Panc1 (cell line): ENCODE measurements around the gene ALKBH7. TPM values are rescaled to one million over a fixed set of nuclear protein-coding genes. Genes with fewer than 3 reads are reported as not detected.

Experiments
- ATAC-seq: fragments of 200-7000 bp; cut with Tn5 transposase; 2 replicates; pipeline ENCODE4 v1.9.1; 2020; ENCODE audit warnings: mild to moderate bottlenecking, moderate library complexity
- BruUV-seq: library from RNA; stranded (reverse); fragments of 400-500 nt; replicated peaks from 2 replicates; lab custom pipeline; 2021; lab: Mats Ljungman, UMichigan
- CTCF ChIA-PET: fragments of 300-600 bp; sonication (Branson Sonifier 250); formaldehyde crosslinking; loops from one replicate; lab custom pipeline; 2022; ENCODE audit warnings: antibody characterized with exemption; lab: Charles Lee
- POLR2A ChIA-PET: fragments of 300-600 bp; sonication (Branson Sonifier 250); formaldehyde crosslinking; loops from one replicate; lab custom pipeline; 2022; ENCODE audit warnings: antibody characterized with exemption; lab: Charles Lee
- DNase-seq: peaks from one replicate; pipeline ENCODE4 v3.0.0-alpha.2; 2010; ENCODE audit warnings: low read depth, low spot score
- H3K27ac ChIP-seq: 2 replicates; pipeline ENCODE4 v1.5.1; 2011; ENCODE audit warnings: mild to moderate bottlenecking, low read length, inconsistent platforms
- H3K27me3 ChIP-seq: fragments of 200-500 bp; sonication (Bioruptor generic); 2 replicates; pipeline ENCODE4 v1.6.0; 2014; ENCODE audit warnings: low read length, inconsistent platforms; ENCODE audit not compliant: control insufficient read depth, insufficient read depth
- H3K36me3 ChIP-seq: fragments of 200-500 bp; sonication (Bioruptor generic); 2 replicates; pipeline ENCODE4 v1.5.1; 2014; ENCODE audit warnings: inconsistent platforms, mild to moderate bottlenecking, low read length, moderate library complexity; ENCODE audit not compliant: control insufficient read depth, insufficient read depth
- H3K4me1 ChIP-seq: 2 replicates; pipeline ENCODE4 v1.5.1; 2011; ENCODE audit warnings: inconsistent platforms, mild to moderate bottlenecking, low read length, moderate library complexity; ENCODE audit not compliant: control insufficient read depth, insufficient read depth
- H3K4me3 ChIP-seq, 2 experiments: 2 replicates each; pipeline ENCODE4 v1.5.1; 2011 to 2012; ENCODE audit warnings: low read depth in 2 of 2, low read length in 2 of 2, mild to moderate bottlenecking in 2 of 2, inconsistent platforms in 1 of 2, moderate library complexity in 1 of 2
- H3K9me3 ChIP-seq: fragments of 200-500 bp; sonication (Bioruptor generic); 2 replicates; pipeline ENCODE4 v1.5.1; 2014; ENCODE audit warnings: low read depth, mild to moderate bottlenecking, inconsistent platforms, low read length, moderate library complexity; ENCODE audit not compliant: control insufficient read depth, insufficient read depth
- CTCF ChIP-seq: fragments of 450-650 bp; IDR thresholded peaks from 2 replicates; pipeline ENCODE4 v1.5.1; 2017; ENCODE audit warnings: mild to moderate bottlenecking
- POLR2AphosphoS5 ChIP-seq: IDR thresholded peaks from 2 replicates; pipeline ENCODE4 v1.6.1; 2012; ENCODE audit warnings: mild to moderate bottlenecking, low read depth, low read length, moderate library complexity
- REST ChIP-seq, 2 experiments: IDR thresholded peaks; 2 replicates each; pipeline ENCODE4 v1.6.1; 2011 to 2012; ENCODE audit warnings: low read depth in 2 of 2, control low read depth in 1 of 2, low read length in 1 of 2, mild to moderate bottlenecking in 1 of 2, moderate library complexity in 1 of 2; ENCODE audit not compliant: insufficient read depth in 1 of 2
- SIN3A ChIP-seq: IDR thresholded peaks from 2 replicates; pipeline ENCODE4 v1.6.1; 2012; ENCODE audit warnings: low read depth, mild to moderate bottlenecking, low read length, moderate library complexity, borderline replicate concordance; ENCODE audit not compliant: insufficient read depth
- TCF7L2 ChIP-seq: IDR thresholded peaks from 2 replicates; pipeline ENCODE4 v1.6.1; 2011; ENCODE audit warnings: mild to moderate bottlenecking, low read depth, low read length, inconsistent platforms
- in situ Hi-C: cut with HindIII; loops from 2 replicates; pipeline ENCODE4 v1.10.0; 2016; ENCODE audit warnings: low sequenced_read_pairs, low pct_unique_long_range_greater_than_20kb
- intact Hi-C: fragments of 100-400 bp; cut with micrococcal nuclease; formaldehyde crosslinking; loops from one replicate; pipeline ENCODE4 v1.10.0; 2022; ENCODE audit not compliant: unreplicated experiment
- total RNA-seq: library from RNA; stranded (reverse); gene quantifications from one replicate; pipeline ENCODE4 v1.2.1, GENCODE V29; 2021; ENCODE audit not compliant: unreplicated experiment

ALKBH7 gene
- total RNA-seq, 1 experiment from 2014 or later: 65.0 TPM

- TSS peak; percentile 95 for BruUV-seq
- CTCF ChIA-PET: no interaction called here
- Histone ChIP-seq H3K4me3 (no peak overlapping the region), H3K27ac (no peak overlapping the region), H3K4me1 (peaks cover 2% of the 10 kb centered on the region; the same call in 1 of the 2 replicates), H3K36me3 (no peaks in the 10 kb centered on the region), H3K27me3 (no peaks in the 10 kb centered on the region), H3K9me3 (no peaks in the 10 kb centered on the region)
- ATAC-seq: no peak
- intact Hi-C loops (no loop called here), in situ Hi-C loops (no loop called here)
- no peak for DNase-seq
- POLR2A ChIA-PET: no interaction called here
- no peak for TF ChIP-seq TCF7L2
These were observed 8.6 kb downstream of the ALKBH7 start for GRCh38 chr19:6381030-6381750.

- H3K27me3 ChIP-seq: no peaks in the 10 kb centered on the region
- no peak for TF ChIP-seq POLR2AphosphoS5
- TF ChIP-seq SIN3A: no peak
- TF ChIP-seq REST (IDR thresholded peaks at IDR 0.05; ENCODE audit: insufficient read depth in 1 of 2, low read depth in 2 of 2, low read length in 1 of 2): no peak
- no peak for TF ChIP-seq TCF7L2
- no peak for TF ChIP-seq CTCF
- ATAC-seq: no peak
- no peak for DNase-seq
- no peak overlapping the region for H3K27ac ChIP-seq
- H3K4me3 ChIP-seq: no peak overlapping the region
- no TSS peak for BruUV-seq
- POLR2A ChIA-PET: interaction anchor here (0.6 kb wide), 1 partner anchor 122 kb away, joined by 4 read pairs; no protein-coding TSS in a partner anchor
- intact Hi-C loops: no loop called here
- no peaks in the 10 kb centered on the region for H3K9me3 ChIP-seq
- no peaks in the 10 kb centered on the region for H3K4me1 ChIP-seq
- H3K36me3 ChIP-seq: no peaks in the 10 kb centered on the region
- in situ Hi-C loops: no loop called here
- CTCF ChIA-PET: no interaction called here
These were observed 10.6 kb downstream of the ALKBH7 start for GRCh38 chr19:6383188-6383587.

GRCh38 chr19:6384381-6384780 is 11.8 kb downstream of the ALKBH7 start:
- ATAC-seq: no peak
- no peaks in the 10 kb centered on the region for H3K36me3 ChIP-seq
- ChIA-PET POLR2A (interaction anchor here (0.6 kb wide), 1 partner anchor 246 kb away, joined by 3 read pairs; no protein-coding TSS in a partner anchor), CTCF (no interaction called here)
- no TSS peak for BruUV-seq
- TF ChIP-seq REST (IDR thresholded peaks at IDR 0.05; ENCODE audit: insufficient read depth in 1 of 2, low read depth in 2 of 2, low read length in 1 of 2) (no peak), TCF7L2 (no peak), POLR2AphosphoS5 (no peak), CTCF (no peak), SIN3A (no peak)
- no peaks in the 10 kb centered on the region for H3K4me1 ChIP-seq
- in situ Hi-C loops (no loop called here), intact Hi-C loops (no loop called here)
- H3K4me3 ChIP-seq: no peak overlapping the region
- no peak overlapping the region for H3K27ac ChIP-seq
- H3K9me3 ChIP-seq: no peaks in the 10 kb centered on the region
- no peaks in the 10 kb centered on the region for H3K27me3 ChIP-seq
- no peak for DNase-seq
